SK-N-SH (cell line): ENCODE measurements around the gene CYP4B1. TPM values are rescaled to one million over a fixed set of nuclear protein-coding genes. Genes with fewer than 3 reads are reported as not detected.

Experiments
- CTCF ChIA-PET: fragments of 300-600, 350-600 bp; formaldehyde crosslinking; extraction: SDS; loops from one replicate; lab custom pipeline; 2021; lab: Yijun Ruan, JAX
- POLR2A ChIA-PET: fragments of 350-600 bp; sonication (Branson Sonifier 250); formaldehyde crosslinking; extraction: SDS; loops from one replicate; lab custom pipeline; 2020; ENCODE audit warnings: antibody characterized with exemption, inconsistent platforms; lab: Yijun Ruan, JAX
- DNase-seq: peaks from one replicate; pipeline ENCODE4 v3.0.0; 2012
- H2AFZ ChIP-seq: fragments of 200-600 bp; sonication (generic); 2 replicates; pipeline ENCODE4 v1.8.1; 2016; ENCODE audit warnings: antibody characterized with exemption, mild to moderate bottlenecking, low read depth
- H3F3A ChIP-seq: fragments of 200-600 bp; sonication (generic); replicated peaks from 2 replicates; pipeline ENCODE3; 2016; ENCODE audit warnings: antibody characterized with exemption, mild to moderate bottlenecking; ENCODE audit not compliant: insufficient read depth
- H3K27ac ChIP-seq, 2 experiments: fragments of 200-500 bp in 1 of 2; fragments of 200-600 bp in 1 of 2; sonication (Bioruptor generic) in 1 of 2; sonication (generic), shearing (Covaris generic) in 1 of 2; 2 replicates each; pipeline versions ENCODE4 v1.5.1 to v1.6.1; 2014 to 2016; ENCODE audit warnings: low read depth in 2 of 2, inconsistent platforms in 1 of 2, low read length in 1 of 2, mild to moderate bottlenecking in 1 of 2, mixed read lengths in 1 of 2
- H3K27me3 ChIP-seq: fragments of 200-600 bp; sonication (generic), shearing (Covaris generic); 2 replicates; pipeline ENCODE4 v1.6.1; 2016; ENCODE audit warnings: mixed run types; ENCODE audit not compliant: insufficient read depth
- H3K36me3 ChIP-seq, 2 experiments: fragments of 200-500 bp in 1 of 2; fragments of 200-600 bp in 1 of 2; sonication (Bioruptor generic) in 1 of 2; sonication (generic) in 1 of 2; replicated peaks in 1 of 2; 2 replicates each; pipeline versions ENCODE3 to v1.5.1; 2014 to 2016; ENCODE audit warnings: low read length in 1 of 2, mild to moderate bottlenecking in 1 of 2; ENCODE audit not compliant: insufficient read depth in 2 of 2, control insufficient read depth in 1 of 2
- H3K4me1 ChIP-seq, 2 experiments: fragments of 200-500 bp in 1 of 2; fragments of 200-600 bp in 1 of 2; sonication (Bioruptor generic) in 1 of 2; sonication (generic), shearing (Covaris generic) in 1 of 2; 2 replicates each; pipeline versions ENCODE4 v1.5.1 to v1.6.1; 2014 to 2016; ENCODE audit warnings: low read depth in 1 of 2, low read length in 1 of 2, mixed run types in 1 of 2; ENCODE audit not compliant: insufficient read depth in 2 of 2, control insufficient read depth in 1 of 2
- H3K4me2 ChIP-seq: fragments of 200-600 bp; sonication (generic), shearing (Covaris generic); 2 replicates; pipeline ENCODE4 v1.6.1; 2017; ENCODE audit warnings: mixed run types
- H3K4me3 ChIP-seq, 2 experiments: fragments of 200-500 bp in 1 of 2; fragments of 200-600 bp in 1 of 2; sonication (Bioruptor generic) in 1 of 2; sonication (generic), shearing (Covaris generic) in 1 of 2; 2 replicates each; pipeline versions ENCODE4 v1.5.1 to v1.8.1; 2014 to 2016; ENCODE audit warnings: low read depth in 2 of 2, inconsistent platforms in 1 of 2, low read length in 1 of 2, mild to moderate bottlenecking in 1 of 2, mixed read lengths in 1 of 2, moderate library complexity in 1 of 2
- H3K79me2 ChIP-seq: fragments of 200-600 bp; sonication (generic); 2 replicates; pipeline ENCODE4 v1.8.1; 2017; ENCODE audit warnings: mild to moderate bottlenecking; ENCODE audit not compliant: insufficient read depth
- H3K9ac ChIP-seq: fragments of 200-600 bp; sonication (generic); 2 replicates; pipeline ENCODE4 v1.6.1; 2017; ENCODE audit warnings: mixed run types
- H3K9me2 ChIP-seq: fragments of 200-600 bp; sonication (generic); 2 replicates; pipeline ENCODE4 v1.6.1; 2017; ENCODE audit warnings: mixed run types
- H3K9me3 ChIP-seq: fragments of 200-600 bp; sonication (generic); 2 replicates; pipeline ENCODE4 v1.6.1; 2017; ENCODE audit warnings: mixed run types, mild to moderate bottlenecking, moderate library complexity
- H4K20me1 ChIP-seq: fragments of 200-600 bp; sonication (generic); 2 replicates; pipeline ENCODE4 v1.6.1; 2017; ENCODE audit warnings: mild to moderate bottlenecking, mixed run types; ENCODE audit not compliant: insufficient read depth
- CTCF ChIP-seq: fragments of 200-600 bp; sonication (generic); IDR thresholded peaks from 2 replicates; pipeline ENCODE4 v1.6.1; 2017; ENCODE audit warnings: antibody characterized with exemption, mild to moderate bottlenecking, moderate library complexity
- ELF1 ChIP-seq: IDR thresholded peaks from 2 replicates; pipeline ENCODE4 v1.4.0; 2012
- FOXJ3 ChIP-seq: sonication (generic); formaldehyde crosslinking; IDR thresholded peaks from 2 replicates; pipeline ENCODE4 v1.5.1; 2020; ENCODE audit warnings: mild to moderate bottlenecking, missing genetic modification reagents
- MAX ChIP-seq: IDR thresholded peaks from 2 replicates; pipeline ENCODE4 v1.4.0; 2012; ENCODE audit warnings: low read depth
- MXI1 ChIP-seq: IDR thresholded peaks from 2 replicates; pipeline ENCODE4 v1.6.1; 2012; ENCODE audit warnings: mild to moderate bottlenecking, low read depth, low read length, improper control_type of control experiment
- NRF1 ChIP-seq: IDR thresholded peaks from 2 replicates; pipeline ENCODE4 v1.6.1; 2012; ENCODE audit warnings: low read depth, mild to moderate bottlenecking, low read length
- RXRA ChIP-seq: IDR thresholded peaks from 2 replicates; pipeline ENCODE4 v1.4.0; 2012; ENCODE audit warnings: low read depth, mild to moderate bottlenecking, borderline replicate concordance
- SIN3A ChIP-seq: IDR thresholded peaks from 2 replicates; pipeline ENCODE4 v1.6.1; 2012; ENCODE audit warnings: low read depth, mild to moderate bottlenecking, low read length, moderate library complexity, borderline replicate concordance
- SMC3 ChIP-seq: IDR thresholded peaks from 2 replicates; pipeline ENCODE4 v1.6.1; 2012; ENCODE audit warnings: low read depth, low read length, improper control_type of control experiment
- YY1 ChIP-seq: IDR thresholded peaks from 2 replicates; pipeline ENCODE4 v1.4.0; 2012; ENCODE audit warnings: low read depth, mild to moderate bottlenecking
- ZBTB33 ChIP-seq: IDR thresholded peaks from 2 replicates; pipeline ENCODE4 v1.4.0; 2012; ENCODE audit warnings: low read depth, borderline replicate concordance
- WGBS: methylation state at CpG from one replicate; pipeline ENCODE4 v1.1.6; 2017; ENCODE audit warnings: low lambda C conversion rate; 5-methylcytosine and 5-hydroxymethylcytosine counted together
- polyA plus RNA-seq, 3 experiments: library from polyadenylated mRNA; depleted of rRNA; stranded (reverse); fragments of >200 nt; gene quantifications; 2 replicates each; pipeline ENCODE4 v1.2.3, GENCODE V29; 2012

Gene CYP4B1
- polyA plus RNA-seq, 1 of the 3 experiments (the other 2 are of a cell fraction), result not detected

DNA sequence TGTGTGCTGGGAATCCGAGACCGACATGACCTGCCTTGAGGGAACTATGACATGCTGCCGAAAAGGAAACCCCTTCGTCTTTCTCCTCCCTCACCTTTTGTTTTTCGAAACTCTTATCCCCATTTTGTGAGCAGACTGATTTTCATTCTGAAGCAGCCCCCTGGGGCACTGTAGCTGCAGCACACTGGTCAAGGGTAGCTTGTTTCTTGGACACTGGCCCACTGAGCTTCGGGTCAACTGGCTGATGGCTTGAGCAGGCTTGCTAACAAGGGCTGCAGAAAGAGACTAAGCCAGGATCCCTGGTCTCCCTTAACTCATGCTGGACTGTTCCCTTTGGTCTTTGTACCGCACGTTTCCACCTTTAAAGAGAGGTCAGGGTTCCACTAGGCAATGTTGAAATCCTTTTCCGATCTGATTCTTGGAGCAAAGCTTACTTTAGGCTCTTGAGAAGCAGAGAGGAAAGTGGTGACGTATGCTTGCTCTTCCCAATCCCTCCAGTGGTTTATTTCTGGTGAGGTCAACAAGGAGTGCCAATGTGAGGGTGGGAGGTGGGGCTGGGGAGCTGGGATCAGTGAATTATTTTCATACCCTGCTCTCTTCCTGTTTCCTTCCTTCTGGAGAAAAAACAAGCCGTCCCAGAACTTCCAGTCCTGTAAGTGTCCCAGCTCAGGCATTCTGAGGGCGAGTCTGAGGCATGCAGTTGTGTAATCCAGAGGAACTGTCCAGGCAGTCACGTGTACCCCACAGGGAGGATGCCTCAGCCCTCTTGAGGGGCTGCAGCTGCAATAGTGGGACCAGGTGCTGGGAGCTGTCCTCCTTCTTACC, 7.6 kb downstream of the CYP4B1 start:
- no peaks in the 10 kb centered on the region for H3K79me2 ChIP-seq
- no peak overlapping the region for H3K4me3 ChIP-seq
- H3K9me3 ChIP-seq, result no peaks in the 10 kb centered on the region
- no peak for DNase-seq
- no peak overlapping the region for H3K27ac ChIP-seq
- no peaks in the 10 kb centered on the region for H3K4me1 ChIP-seq
- ChIA-PET POLR2A (no interaction called here), CTCF (no interaction called here)
- no peaks in the 10 kb centered on the region for H3K36me3 ChIP-seq
- no peaks in the 10 kb centered on the region for H3K9me2 ChIP-seq
- no peaks in the 10 kb centered on the region for H3K27me3 ChIP-seq
- H4K20me1 ChIP-seq, result no peaks in the 10 kb centered on the region
- WGBS, result 6% methylated on average over 13 of the region's 13 CpGs
- no peak overlapping the region for H2AFZ ChIP-seq
- H3F3A ChIP-seq, result no peaks in the 10 kb centered on the region
- H3K4me2 ChIP-seq, result no peak overlapping the region
- TF ChIP-seq MXI1, result no peak
- TF ChIP-seq, all 33 proteins: peak for 0
- no peak overlapping the region for H3K9ac ChIP-seq

GRCh38 chr1:46807046-46807972, 8.5 kb downstream of the CYP4B1 start:
- Histone ChIP-seq H3K36me3 (no peaks in the 10 kb centered on the region), H2AFZ (no peak overlapping the region), H3F3A (no peaks in the 10 kb centered on the region), H3K9ac (no peak overlapping the region), H3K27ac (no peak overlapping the region), H3K4me2 (no peak overlapping the region), H3K9me3 (no peaks in the 10 kb centered on the region), H3K79me2 (no peaks in the 10 kb centered on the region), H4K20me1 (no peaks in the 10 kb centered on the region), H3K9me2 (no peaks in the 10 kb centered on the region), H3K4me1 (no peaks in the 10 kb centered on the region), H3K4me3 (no peak overlapping the region), H3K27me3 (no peaks in the 10 kb centered on the region)
- 2% methylated on average over 7 of the region's 7 CpGs for WGBS
- TF ChIP-seq ZBTB33 (no peak), ELF1 (no peak)
- POLR2A ChIA-PET, result no interaction called here
- DNase-seq, result no peak
- CTCF ChIA-PET, result no interaction called here

DNA sequence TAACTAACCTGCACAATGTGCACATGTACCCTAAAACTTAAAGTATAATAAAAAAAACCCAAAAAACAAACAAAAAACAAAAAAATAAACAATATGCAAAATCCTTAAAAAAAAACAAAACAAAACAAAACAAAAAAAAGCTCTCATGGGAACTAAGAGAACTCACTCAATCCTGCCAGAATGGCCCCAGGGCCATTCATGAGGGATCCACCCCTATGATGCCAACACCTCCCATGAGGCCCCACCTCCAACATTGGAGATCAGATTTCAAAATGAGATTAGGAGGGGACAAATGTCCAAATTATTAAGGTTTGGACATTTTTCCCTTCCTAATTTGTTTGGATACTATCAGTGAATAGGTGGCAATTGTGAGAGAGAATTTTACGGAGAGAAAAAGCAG, 10.2 kb downstream of the CYP4B1 start:
- DNase-seq, result no peak
- no peak overlapping the region for H2AFZ ChIP-seq
- no peaks in the 10 kb centered on the region for H3F3A ChIP-seq
- no peaks in the 10 kb centered on the region for H3K4me1 ChIP-seq
- no peaks in the 10 kb centered on the region for H3K79me2 ChIP-seq
- no peaks in the 10 kb centered on the region for H3K36me3 ChIP-seq
- H3K4me3 ChIP-seq, result no peak overlapping the region
- H3K9me3 ChIP-seq, result no peaks in the 10 kb centered on the region
- H3K9ac ChIP-seq, result no peak overlapping the region
- WGBS, result 19% methylated on average over 1 of the region's 1 CpG
- no peaks in the 10 kb centered on the region for H4K20me1 ChIP-seq
- H3K4me2 ChIP-seq, result no peak overlapping the region
- CTCF ChIA-PET, result no interaction called here
- POLR2A ChIA-PET, result no interaction called here
- H3K27ac ChIP-seq, result no peak overlapping the region
- H3K27me3 ChIP-seq, result no peaks in the 10 kb centered on the region
- H3K9me2 ChIP-seq, result no peaks in the 10 kb centered on the region
- TF ChIP-seq CTCF (no peak), MAX (no peak), FOXJ3 (CRISPR knock-in tag) (no peak), SMC3 (no peak), YY1 (no peak), NRF1 (no peak), SIN3A (no peak), RXRA (no peak)
